ENCODE results near the gene TMEM161A.

DNA sequence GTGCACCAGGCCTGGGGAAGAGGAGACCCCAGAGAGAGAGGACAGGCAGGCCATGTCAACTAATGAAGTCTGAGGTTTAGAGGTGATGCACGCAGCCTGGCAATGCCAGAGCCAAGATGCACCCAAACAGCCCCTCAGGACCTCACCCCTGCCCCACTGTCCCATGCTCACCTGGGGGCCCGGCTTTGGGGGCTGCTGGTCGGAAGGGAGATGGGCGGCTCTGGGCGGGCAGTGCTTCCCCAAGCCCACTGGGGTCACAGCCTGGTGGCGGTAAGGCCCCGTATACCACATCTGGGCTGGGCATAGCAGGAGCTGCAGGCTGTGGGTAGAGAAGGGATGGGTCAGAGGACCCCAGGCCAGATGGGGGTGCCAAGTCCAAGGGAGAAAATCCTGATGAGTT is 8.6 kb upstream of the TMEM161A start:
- TF ChIP-seq, protein P1, sequence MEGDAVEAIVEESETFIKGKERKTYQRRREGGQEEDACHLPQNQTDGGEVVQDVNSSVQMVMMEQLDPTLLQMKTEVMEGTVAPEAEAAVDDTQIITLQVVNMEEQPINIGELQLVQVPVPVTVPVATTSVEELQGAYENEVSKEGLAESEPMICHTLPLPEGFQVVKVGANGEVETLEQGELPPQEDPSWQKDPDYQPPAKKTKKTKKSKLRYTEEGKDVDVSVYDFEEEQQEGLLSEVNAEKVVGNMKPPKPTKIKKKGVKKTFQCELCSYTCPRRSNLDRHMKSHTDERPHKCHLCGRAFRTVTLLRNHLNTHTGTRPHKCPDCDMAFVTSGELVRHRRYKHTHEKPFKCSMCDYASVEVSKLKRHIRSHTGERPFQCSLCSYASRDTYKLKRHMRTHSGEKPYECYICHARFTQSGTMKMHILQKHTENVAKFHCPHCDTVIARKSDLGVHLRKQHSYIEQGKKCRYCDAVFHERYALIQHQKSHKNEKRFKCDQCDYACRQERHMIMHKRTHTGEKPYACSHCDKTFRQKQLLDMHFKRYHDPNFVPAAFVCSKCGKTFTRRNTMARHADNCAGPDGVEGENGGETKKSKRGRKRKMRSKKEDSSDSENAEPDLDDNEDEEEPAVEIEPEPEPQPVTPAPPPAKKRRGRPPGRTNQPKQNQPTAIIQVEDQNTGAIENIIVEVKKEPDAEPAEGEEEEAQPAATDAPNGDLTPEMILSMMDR (IDR thresholded peaks at IDR 0.05; ENCODE audit: low read depth, low read length), result no peak
- TF ChIP-seq EZH2phosphoT487 (IDR thresholded peaks at IDR 0.05; ENCODE audit: low read depth), result no peak

Data from OCI-LY3 (cell line).